ENCODE data around the gene SLC8A1. TPM values are rescaled to one million over a fixed set of nuclear protein-coding genes. Genes with fewer than 3 reads are reported as not detected.

SLC8A1 gene
- total RNA-seq, 1 experiment from 2014 or later = 1.7 TPM

DNA sequence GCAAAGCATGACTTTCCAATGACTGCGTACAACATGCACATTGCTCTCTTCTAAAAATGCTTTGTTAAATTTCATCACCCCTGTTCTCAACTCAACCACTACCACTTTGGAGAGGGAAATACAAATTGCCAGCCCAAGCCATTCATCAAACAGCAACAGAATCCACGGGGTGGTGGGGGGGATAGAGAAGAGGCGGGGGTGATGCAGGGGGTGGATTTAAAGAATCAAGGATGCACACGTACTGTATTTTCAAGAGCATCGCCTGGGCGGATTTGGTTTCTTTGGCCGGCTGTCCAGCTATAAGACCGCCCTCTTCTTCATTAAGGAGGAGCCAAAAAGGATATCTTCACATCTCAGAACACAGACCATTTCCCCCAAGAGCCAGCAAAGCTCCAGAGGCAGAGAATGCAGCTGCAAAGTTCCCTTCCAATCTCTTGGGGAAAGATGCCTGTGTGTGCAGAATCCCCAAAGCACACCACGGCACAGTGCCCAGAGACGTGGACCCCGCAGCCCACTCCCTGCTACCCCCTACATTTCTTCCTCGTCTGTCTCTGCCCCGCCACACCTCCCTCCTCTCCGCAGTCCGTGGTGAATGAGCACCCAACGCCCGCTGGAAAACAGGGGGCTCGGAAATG is 977 bp downstream of the SLC8A1 start:
- Histone ChIP-seq H3K4me1 (ENCODE audit: insufficient read depth, low read length) (peaks cover 4% of the 10 kb centered on the region), H3T11ph (ENCODE audit: low read length) (no peak overlapping the region), H4K8ac (replicated peaks; ENCODE audit: insufficient read length, low read depth, low read length) (no peak overlapping the region), H3K27ac (ENCODE audit: insufficient read length, low read depth, low read length) (no peak overlapping the region), H3K23ac (ENCODE audit: insufficient read length, low read depth, low read length) (no peak overlapping the region), H3K9ac (ENCODE audit: extremely low read depth, insufficient read length, low read length) (no peak overlapping the region), H3K79me2 (ENCODE audit: insufficient read depth, low read length) (no peaks in the 10 kb centered on the region), H3K4me2 (ENCODE audit: insufficient read depth, insufficient read length, low read length) (peak overlapping the region; percentile 77), H3K79me1 (ENCODE audit: insufficient read depth, low read depth, low read length, poor library complexity, severe bottlenecking) (no peaks in the 10 kb centered on the region), H2BK120ac (ENCODE audit: low read depth, low read length, poor library complexity, severe bottlenecking) (no peak overlapping the region), H3K27me3 (ENCODE audit: insufficient read depth, low read length) (peaks cover 5% of the 10 kb centered on the region; the same call in 1 of the 2 replicates), H4K20me1 (ENCODE audit: control insufficient read depth, insufficient read depth, insufficient read length) (no peaks in the 10 kb centered on the region), H2BK15ac (ENCODE audit: low read depth, low read length) (no peak overlapping the region), H4K91ac (ENCODE audit: insufficient read length, low read depth, low read length) (no peak overlapping the region), H3K14ac (ENCODE audit: insufficient read depth, low read length) (no peak overlapping the region), H2BK12ac (ENCODE audit: insufficient read length, low read depth, low read length) (no peak overlapping the region), H3K4ac (ENCODE audit: low read depth, low read length) (no peak overlapping the region), H3K18ac (ENCODE audit: insufficient read length, low read depth, low read length) (no peak overlapping the region), H4K5ac (ENCODE audit: insufficient read length, low read depth, low read length) (no peak overlapping the region), H2BK20ac (ENCODE audit: low read depth, low read length, poor library complexity, severe bottlenecking) (no peak overlapping the region), H3K23me2 (ENCODE audit: insufficient read length, low read depth, low read length, poor library complexity, severe bottlenecking) (peaks cover 9% of the 10 kb centered on the region), H2AK5ac (ENCODE audit: insufficient read length, low read length) (no peak overlapping the region), H3K9me3 (ENCODE audit: control insufficient read depth, low read depth, low read length) (no peaks in the 10 kb centered on the region), H2BK5ac (ENCODE audit: insufficient read length, low read length) (no peak overlapping the region), H2AFZ (ENCODE audit: low read length) (no peak overlapping the region), H3K56ac (ENCODE audit: insufficient read length, low read depth, low read length) (no peak overlapping the region)
- H3K9me3 Mint-ChIP-seq = peaks cover 0 to 3% of the 10 kb centered on the region in 2 experiments; a peak in 2 of 5 replicates
- H3K4me1 Mint-ChIP-seq = peaks cover 36 to 46% of the 10 kb centered on the region in 2 experiments
- H3K4me3 Mint-ChIP-seq = peak overlapping the region; percentile 84 to 94
- DNase-seq = peak; percentile 38
- H3K27ac Mint-ChIP-seq = no peak overlapping the region
- TF ChIP-seq, protein P1, sequence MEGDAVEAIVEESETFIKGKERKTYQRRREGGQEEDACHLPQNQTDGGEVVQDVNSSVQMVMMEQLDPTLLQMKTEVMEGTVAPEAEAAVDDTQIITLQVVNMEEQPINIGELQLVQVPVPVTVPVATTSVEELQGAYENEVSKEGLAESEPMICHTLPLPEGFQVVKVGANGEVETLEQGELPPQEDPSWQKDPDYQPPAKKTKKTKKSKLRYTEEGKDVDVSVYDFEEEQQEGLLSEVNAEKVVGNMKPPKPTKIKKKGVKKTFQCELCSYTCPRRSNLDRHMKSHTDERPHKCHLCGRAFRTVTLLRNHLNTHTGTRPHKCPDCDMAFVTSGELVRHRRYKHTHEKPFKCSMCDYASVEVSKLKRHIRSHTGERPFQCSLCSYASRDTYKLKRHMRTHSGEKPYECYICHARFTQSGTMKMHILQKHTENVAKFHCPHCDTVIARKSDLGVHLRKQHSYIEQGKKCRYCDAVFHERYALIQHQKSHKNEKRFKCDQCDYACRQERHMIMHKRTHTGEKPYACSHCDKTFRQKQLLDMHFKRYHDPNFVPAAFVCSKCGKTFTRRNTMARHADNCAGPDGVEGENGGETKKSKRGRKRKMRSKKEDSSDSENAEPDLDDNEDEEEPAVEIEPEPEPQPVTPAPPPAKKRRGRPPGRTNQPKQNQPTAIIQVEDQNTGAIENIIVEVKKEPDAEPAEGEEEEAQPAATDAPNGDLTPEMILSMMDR (conservative IDR thresholded peaks at IDR 0.05) = no peak
- H3K36me3 Mint-ChIP-seq (ENCODE audit: insufficient read depth in 1 of 3, low read depth in 3 of 3) = no peaks in the 10 kb centered on the region
- peaks cover 45% of the 10 kb centered on the region for H3K27me3 Mint-ChIP-seq (ENCODE audit: low read depth)
- no CpG with 5 or more reads among the region's 18 CpGs for WGBS (ENCODE audit: extremely low coverage, insufficient read length, low lambda C conversion rate)

Data from H9 (cell line).